GM12864 (cell line): ENCODE results near the gene HRCT1.

Source experiments
- DNase-seq: peaks from one replicate; pipeline ENCODE4 v3.0.0-alpha.2; 2011; ENCODE audit warnings: low read depth
- H3K4me3 ChIP-seq: 2 replicates; pipeline ENCODE4 v1.5.1; 2011; ENCODE audit warnings: mild to moderate bottlenecking, low read depth, low read length, control low read depth
- TF ChIP-seq, protein P1 (sequence below): IDR thresholded peaks from 2 replicates; pipeline ENCODE4 v1.5.1; 2011; ENCODE audit warnings: low read depth, mild to moderate bottlenecking, moderate library complexity, low read length, control low read depth, inconsistent platforms; ENCODE audit errors: missing control alignments

HRCT1 gene

GRCh38 chr9:35905912-35906679 is at the start of gene HRCT1:
HRCT1 (plus strand) TSS chr9:35906202; CDS start chr9:35906288, 86 bp downstream.
- TF ChIP-seq, protein P1, sequence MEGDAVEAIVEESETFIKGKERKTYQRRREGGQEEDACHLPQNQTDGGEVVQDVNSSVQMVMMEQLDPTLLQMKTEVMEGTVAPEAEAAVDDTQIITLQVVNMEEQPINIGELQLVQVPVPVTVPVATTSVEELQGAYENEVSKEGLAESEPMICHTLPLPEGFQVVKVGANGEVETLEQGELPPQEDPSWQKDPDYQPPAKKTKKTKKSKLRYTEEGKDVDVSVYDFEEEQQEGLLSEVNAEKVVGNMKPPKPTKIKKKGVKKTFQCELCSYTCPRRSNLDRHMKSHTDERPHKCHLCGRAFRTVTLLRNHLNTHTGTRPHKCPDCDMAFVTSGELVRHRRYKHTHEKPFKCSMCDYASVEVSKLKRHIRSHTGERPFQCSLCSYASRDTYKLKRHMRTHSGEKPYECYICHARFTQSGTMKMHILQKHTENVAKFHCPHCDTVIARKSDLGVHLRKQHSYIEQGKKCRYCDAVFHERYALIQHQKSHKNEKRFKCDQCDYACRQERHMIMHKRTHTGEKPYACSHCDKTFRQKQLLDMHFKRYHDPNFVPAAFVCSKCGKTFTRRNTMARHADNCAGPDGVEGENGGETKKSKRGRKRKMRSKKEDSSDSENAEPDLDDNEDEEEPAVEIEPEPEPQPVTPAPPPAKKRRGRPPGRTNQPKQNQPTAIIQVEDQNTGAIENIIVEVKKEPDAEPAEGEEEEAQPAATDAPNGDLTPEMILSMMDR: no peak
- DNase-seq: no peak
- no peak within 1 kb of the TSS for H3K4me3 ChIP-seq

- TF ChIP-seq, protein P1: no peak
- no peak for DNase-seq
Measured at GRCh38 chr9:35856206-35856605, 49.8 kb upstream of the HRCT1 start.

GRCh38 chr9:35856882-35857281 is 49.1 kb upstream of the HRCT1 start:
- H3K4me3 ChIP-seq: no peak overlapping the region
- TF ChIP-seq, protein P1: no peak
- DNase-seq: no peak

More at GRCh38 chr9:35856206-35856605, 49.8 kb upstream of the HRCT1 start:
- no peak overlapping the region for H3K4me3 ChIP-seq

- DNase-seq: no peak
- TF ChIP-seq, protein P1: no peak
- no peak overlapping the region for H3K4me3 ChIP-seq
Measured at GRCh38 chr9:35858458-35858857, 47.5 kb upstream of the HRCT1 start.

GRCh38 chr9:35859310-35859989 is 46.6 kb upstream of the HRCT1 start:
- TF ChIP-seq, protein P1: no peak
- H3K4me3 ChIP-seq: no peak overlapping the region
- DNase-seq: no peak

GRCh38 chr9:35859990-35860339 is 46.0 kb upstream of the HRCT1 start:
- TF ChIP-seq, protein P1: no peak
- no peak overlapping the region for H3K4me3 ChIP-seq
- DNase-seq: no peak
